Measurements from ENCODE around the gene RPTOR. TPM values are rescaled to one million over a fixed set of nuclear protein-coding genes. Genes with fewer than 3 reads are reported as not detected.
A peak's percentile ranks its signal among the peaks of the same experiment; 100 is the strongest.

The RPTOR gene
- total RNA-seq, 3 donors from 2014 or later: 21.4 to 27.5 (median 23.6) TPM

- intact Hi-C loops (cut with DNase I; ENCODE audit: low total_unique reads): no loop called here
- Histone ChIP-seq H3K27ac (no peak overlapping the region), H3K27me3 (no peaks in the 10 kb centered on the region), H3K4me3 (no peak overlapping the region), H3K36me3 (no peaks in the 10 kb centered on the region), H3K9me3 (no peaks in the 10 kb centered on the region), H3K4me1 (no peaks in the 10 kb centered on the region)
- no peak for TF ChIP-seq POLR2A (IDR thresholded peaks at IDR 0.05)
- no peak for TF ChIP-seq CTCF (IDR thresholded peaks at IDR 0.05)
- no peak for TF ChIP-seq POLR2AphosphoS5 (IDR thresholded peaks at IDR 0.05)
- DNase-seq (ENCODE audit: low spot score in 2 of 2): no peak
Measured at GRCh38 chr17:80860101-80860671, 315.5 kb downstream of the RPTOR start.

GRCh38 chr17:80860703-80861417, 316.2 kb downstream of the RPTOR start:
- TF ChIP-seq POLR2A (IDR thresholded peaks at IDR 0.05): no peak
- no peak for TF ChIP-seq CTCF (IDR thresholded peaks at IDR 0.05)
- TF ChIP-seq POLR2AphosphoS5 (IDR thresholded peaks at IDR 0.05): no peak
- Histone ChIP-seq H3K9me3 (no peaks in the 10 kb centered on the region), H3K4me3 (no peak overlapping the region), H3K27me3 (no peaks in the 10 kb centered on the region), H3K36me3 (no peaks in the 10 kb centered on the region), H3K27ac (no peak overlapping the region), H3K4me1 (no peaks in the 10 kb centered on the region)
- intact Hi-C loops (cut with DNase I; ENCODE audit: low total_unique reads): no loop called here
- no peak for DNase-seq (ENCODE audit: low spot score in 2 of 2)

DNA sequence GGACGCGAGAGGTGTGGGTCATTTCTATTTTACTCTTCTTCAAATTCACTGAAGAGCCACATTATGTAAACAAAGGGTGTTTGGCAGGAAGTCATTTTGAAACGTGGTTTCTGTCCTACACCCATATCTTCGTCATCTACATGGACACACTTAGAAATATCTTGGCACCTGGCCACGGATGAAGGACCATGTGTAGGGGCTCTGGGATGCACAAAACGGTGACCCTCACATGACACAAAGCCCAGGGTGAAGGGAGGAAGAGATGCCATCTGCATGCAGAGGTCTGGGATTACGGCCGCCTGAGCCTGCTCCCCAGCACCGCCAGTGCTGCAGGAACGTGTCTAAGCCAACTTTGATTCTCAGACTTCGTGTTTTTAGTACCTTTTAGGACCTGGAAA, 316.8 kb downstream of the RPTOR start:
- Histone ChIP-seq H3K4me3 (no peak overlapping the region), H3K9me3 (no peaks in the 10 kb centered on the region), H3K36me3 (no peaks in the 10 kb centered on the region), H3K27me3 (no peaks in the 10 kb centered on the region), H3K4me1 (no peaks in the 10 kb centered on the region), H3K27ac (no peak overlapping the region)
- DNase-seq (ENCODE audit: low spot score in 2 of 2): no peak
- intact Hi-C loops (cut with DNase I; ENCODE audit: low total_unique reads): no loop called here
- no peak for TF ChIP-seq POLR2A (IDR thresholded peaks at IDR 0.05)
- no peak for TF ChIP-seq CTCF (IDR thresholded peaks at IDR 0.05)
- TF ChIP-seq POLR2AphosphoS5 (IDR thresholded peaks at IDR 0.05): no peak

- Histone ChIP-seq H3K4me3 (no peak overlapping the region), H3K27me3 (no peaks in the 10 kb centered on the region), H3K36me3 (no peaks in the 10 kb centered on the region), H3K27ac (no peak overlapping the region), H3K9me3 (no peaks in the 10 kb centered on the region), H3K4me1 (no peaks in the 10 kb centered on the region)
- DNase-seq (ENCODE audit: low spot score in 2 of 2): no peak
- intact Hi-C loops (cut with DNase I; ENCODE audit: low total_unique reads): no loop called here
- TF ChIP-seq POLR2A (IDR thresholded peaks at IDR 0.05): no peak
- peak in 2 of 3 donors; percentile 8 to 14 for TF ChIP-seq CTCF (IDR thresholded peaks at IDR 0.05)
Measured at GRCh38 chr17:80861892-80862291, 317.3 kb downstream of the RPTOR start.

DNA sequence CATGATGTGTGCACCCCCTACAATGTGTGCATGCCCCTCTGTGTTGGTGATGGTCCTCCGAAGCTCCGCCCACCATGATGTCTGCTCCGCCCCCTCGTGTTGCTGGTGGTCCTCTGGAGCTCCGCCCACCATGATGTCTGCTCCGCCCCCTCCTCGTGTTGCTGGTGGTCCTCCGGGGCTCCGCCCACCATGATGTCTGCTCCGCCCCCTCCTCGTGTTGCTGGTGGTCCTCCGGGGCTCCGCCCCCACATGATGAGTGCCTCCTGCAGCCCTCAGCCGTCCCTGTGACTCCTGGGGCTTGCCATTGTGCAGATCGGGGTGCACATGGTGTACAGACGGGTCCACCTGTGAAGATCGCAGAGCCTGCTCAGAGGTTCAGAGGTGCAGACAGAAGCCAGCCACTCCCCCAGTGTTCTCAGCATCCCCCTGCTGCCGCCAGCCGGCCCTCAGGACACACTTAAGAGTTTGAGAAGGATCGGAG, 317.9 kb downstream of the RPTOR start:
- intact Hi-C loops (cut with DNase I; ENCODE audit: low total_unique reads): no loop called here

More for the DNA sequence above, 317.9 kb downstream of the RPTOR start:
- Histone ChIP-seq H3K4me3 (no peak overlapping the region), H3K27me3 (no peaks in the 10 kb centered on the region), H3K9me3 (no peaks in the 10 kb centered on the region), H3K4me1 (no peaks in the 10 kb centered on the region), H3K36me3 (no peaks in the 10 kb centered on the region), H3K27ac (no peak overlapping the region)
- no peak for DNase-seq (ENCODE audit: low spot score in 2 of 2)
- TF ChIP-seq POLR2AphosphoS5 (IDR thresholded peaks at IDR 0.05) (no peak), CTCF (IDR thresholded peaks at IDR 0.05) (no peak), POLR2A (IDR thresholded peaks at IDR 0.05) (no peak)
